Limb (tissue), 2 donors: ENCODE results near the gene UBL4A.

Source experiments
- DNase-seq, 2 donors: peaks; one replicate each; pipeline ENCODE4 v3.0.0-alpha.2; 2016; ENCODE audit errors: extremely low spot score in 2 of 2

Gene UBL4A

DNA sequence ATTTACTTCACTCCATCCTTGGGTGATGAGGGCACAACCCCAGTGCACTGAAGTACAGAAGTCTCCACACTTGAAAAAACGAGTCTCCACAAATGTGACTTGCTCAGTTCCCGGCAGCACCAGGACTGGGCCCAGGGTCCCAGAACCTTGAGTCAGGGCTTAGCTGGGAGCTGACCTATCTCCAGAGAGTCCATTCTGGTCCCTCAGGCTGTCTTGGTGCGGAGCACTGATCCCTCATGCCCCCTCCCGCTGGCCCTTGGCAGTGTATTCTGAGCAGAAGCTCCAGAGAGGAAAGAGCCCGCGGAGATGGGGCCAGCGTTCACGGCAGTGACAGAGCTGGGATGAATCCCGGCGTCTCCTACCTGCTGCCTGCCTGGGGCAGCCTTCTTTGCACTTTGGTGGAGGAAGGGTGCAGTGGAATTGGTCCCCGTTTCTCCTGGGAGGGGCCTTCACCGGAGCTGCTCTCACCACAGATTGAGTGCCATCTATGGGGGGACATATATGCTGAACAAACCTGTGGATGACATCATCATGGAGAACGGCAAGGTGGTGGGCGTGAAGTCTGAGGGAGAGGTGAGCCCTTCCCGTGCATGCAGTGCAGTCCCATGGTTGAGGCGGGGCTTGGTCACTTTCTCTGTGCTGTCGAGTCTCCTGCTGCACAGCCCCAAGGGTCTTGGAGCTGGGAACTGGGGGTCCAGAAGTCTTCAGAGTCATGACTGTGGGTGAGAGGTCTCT is 45.6 kb downstream of the UBL4A start:
- DNase-seq: no peak

GRCh38 chrX:154439841-154440240 is 46.6 kb downstream of the UBL4A start:
- DNase-seq: no peak

- DNase-seq: peak in 1 of 2 donors; percentile 18
Observed at GRCh38 chrX:154437971-154438893, 48.2 kb downstream of the UBL4A start.

- peak in 1 of 2 donors; percentile 73 for DNase-seq
Observed at GRCh38 chrX:154436983-154437752, 49.2 kb downstream of the UBL4A start, which contains the start of gene GDI1. Gene GDI1 (plus strand): TSS chrX:154437154. CDS start chrX:154437255, 101 bp downstream.

- DNase-seq: peak in 1 of 2 donors; percentile 66
Observed at GRCh38 chrX:154436374-154436982, 49.9 kb downstream of the UBL4A start.

DNA sequence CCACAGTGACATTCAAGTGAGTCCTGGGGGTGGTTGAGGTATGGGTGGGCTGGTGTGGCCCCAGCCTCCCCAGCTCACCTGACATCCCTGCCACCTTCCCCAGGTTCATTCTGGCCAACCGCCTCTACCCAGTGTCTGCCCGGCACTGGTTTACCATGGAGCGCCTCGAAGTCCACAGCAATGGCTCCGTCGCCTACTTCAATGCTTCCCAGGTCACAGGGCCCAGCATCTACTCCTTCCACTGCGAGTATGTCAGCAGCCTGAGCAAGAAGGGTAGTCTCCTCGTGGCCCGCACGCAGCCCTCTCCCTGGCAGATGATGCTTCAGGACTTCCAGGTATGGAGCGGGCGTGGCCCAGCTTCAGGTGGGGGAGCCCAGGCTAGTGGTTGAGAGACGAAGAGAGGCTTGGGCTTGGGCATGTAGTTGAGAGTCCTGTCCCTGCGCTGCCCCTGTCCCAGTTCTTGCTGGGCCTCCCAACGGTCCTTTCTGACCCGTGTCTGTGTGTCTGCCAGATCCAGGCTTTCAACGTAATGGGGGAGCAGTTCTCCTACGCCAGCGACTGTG is 51.2 kb downstream of the UBL4A start:
- peak in 1 of 2 donors; percentile 13 for DNase-seq

- DNase-seq: peak in 1 of 2 donors; percentile 4
Observed at GRCh38 chrX:154434394-154435168, 51.8 kb downstream of the UBL4A start.
